Renal pelvis (tissue), 4 donors: ENCODE data around the gene ISCU. TPM values are rescaled to one million over a fixed set of nuclear protein-coding genes. Genes with fewer than 3 reads are reported as not detected.

Experiments used
- DNase-seq: peaks from one replicate; pipeline ENCODE4 v3.0.0-alpha.2; 2013
- polyA plus RNA-seq, 3 donors: library from polyadenylated mRNA; unstranded; fragments of 120-200 nt; gene quantifications; one replicate each; pipeline ENCODE4 v1.2.1, GENCODE V29; 2013; ENCODE audit not compliant: insufficient read length in 3 of 3

Gene ISCU
- polyA plus RNA-seq, 3 donors = 99.2 to 112 (median 109) TPM

GRCh38 chr12:108602209-108602705 is 39.9 kb downstream of the ISCU start:
- no peak for DNase-seq

GRCh38 chr12:108602976-108603704 is 40.7 kb downstream of the ISCU start:
- DNase-seq = no peak

- DNase-seq = no peak
Measured at GRCh38 chr12:108603743-108604142, 41.3 kb downstream of the ISCU start.

GRCh38 chr12:108604208-108604941 is 42.0 kb downstream of the ISCU start:
- no peak for DNase-seq

GRCh38 chr12:108605000-108605689 is 42.7 kb downstream of the ISCU start:
- no peak for DNase-seq

GRCh38 chr12:108605690-108606406 is 43.5 kb downstream of the ISCU start:
- DNase-seq = no peak

GRCh38 chr12:108606492-108606891 is 44.1 kb downstream of the ISCU start:
- DNase-seq = no peak

GRCh38 chr12:108607981-108608600 is 45.7 kb downstream of the ISCU start:
- no peak for DNase-seq

GRCh38 chr12:108608616-108609015 is 46.2 kb downstream of the ISCU start:
- DNase-seq = no peak

- peak; percentile 85 for DNase-seq
Measured at GRCh38 chr12:108609537-108610335, 47.3 kb downstream of the ISCU start.

- DNase-seq = no peak
Measured at GRCh38 chr12:108610336-108610815, 48.0 kb downstream of the ISCU start.

- DNase-seq = no peak
Measured at GRCh38 chr12:108610856-108611605, 48.6 kb downstream of the ISCU start.

- DNase-seq = no peak
Measured at GRCh38 chr12:108611884-108612415, 49.6 kb downstream of the ISCU start.

GRCh38 chr12:108612788-108613282 is 50.4 kb downstream of the ISCU start:
- DNase-seq = no peak

GRCh38 chr12:108613548-108613947 is 51.2 kb downstream of the ISCU start:
- no peak for DNase-seq

- no peak for DNase-seq
Measured at GRCh38 chr12:108614041-108614440, 51.6 kb downstream of the ISCU start.

GRCh38 chr12:108614639-108615038 is 52.2 kb downstream of the ISCU start:
- DNase-seq = no peak

- DNase-seq = no peak
Measured at GRCh38 chr12:108615918-108616317, 53.5 kb downstream of the ISCU start.

GRCh38 chr12:108616359-108616758 is 54.0 kb downstream of the ISCU start:
- DNase-seq = no peak
